A549 (cell line): Measurements from ENCODE around the gene ZNF628.

ENCODE experiments used
- CBX2 ChIP-seq: fragments of 200-600 bp; sonication (generic); IDR thresholded peaks from 2 replicates; pipeline ENCODE4 v1.6.1; 2016; ENCODE audit warnings: low read depth, mild to moderate bottlenecking, borderline replicate concordance
- CTCF ChIP-seq: fragments of >200 bp; sonication (Bioruptor Twin); formaldehyde crosslinking; IDR thresholded peaks from 3 replicates; pipeline ENCODE4 v1.5.1; 2016
- EHMT2 ChIP-seq: fragments of 200-600 bp; sonication (generic); IDR thresholded peaks from 2 replicates; pipeline ENCODE4 v1.6.1; 2016; ENCODE audit warnings: antibody characterized with exemption, low read depth, mild to moderate bottlenecking, moderate library complexity
- EP300 ChIP-seq, 2 experiments: fragments of >200 bp; sonication (Bioruptor Twin); formaldehyde crosslinking; IDR thresholded peaks; 2 replicates in 1 of 2; 3 replicates in 1 of 2; pipeline ENCODE4 v1.6.1; 2016 to 2017
- FOXS1 ChIP-seq: fragments of 250-450 bp; sonication (Bioruptor Pico); IDR thresholded peaks from 2 replicates; pipeline ENCODE4 v1.5.0; 2020; ENCODE audit warnings: mild to moderate bottlenecking, moderate library complexity
- MAZ ChIP-seq: fragments of 150-350 bp; IDR thresholded peaks from 2 replicates; pipeline ENCODE4 v1.6.1; 2014; ENCODE audit warnings: antibody characterized with exemption, low read depth, low read length, borderline replicate concordance
- MYC ChIP-seq: IDR thresholded peaks from 2 replicates; pipeline ENCODE4 v1.6.1; 2012; ENCODE audit warnings: mild to moderate bottlenecking, inconsistent platforms, low read length, improper control_type of control experiment, borderline replicate concordance
- POLR2A ChIP-seq: IDR thresholded peaks from 2 replicates; pipeline ENCODE4 v1.6.1; 2012; ENCODE audit warnings: mild to moderate bottlenecking, low read length
- POLR2AphosphoS2 ChIP-seq: conservative IDR thresholded peaks from 2 replicates; pipeline ENCODE4 v1.6.1; 2012; ENCODE audit warnings: low read length, improper control_type of control experiment, inconsistent platforms
- RAD21 ChIP-seq, 2 experiments: fragments of >200 bp in 1 of 2; sonication (Bioruptor Twin) in 1 of 2; formaldehyde crosslinking in 1 of 2; IDR thresholded peaks in 1 of 2; conservative IDR thresholded peaks in 1 of 2; 2 replicates in 1 of 2; 3 replicates in 1 of 2; pipeline ENCODE4 v1.6.1; 2012 to 2018; ENCODE audit warnings: inconsistent platforms in 1 of 2
- SMC3 ChIP-seq: fragments of >200 bp; sonication (Bioruptor Twin); formaldehyde crosslinking; IDR thresholded peaks from 3 replicates; pipeline ENCODE4 v1.6.1; 2018; ENCODE audit warnings: inconsistent platforms
- ZNF302 ChIP-seq: fragments of 250-450 bp; sonication (Bioruptor Pico); IDR thresholded peaks from 2 replicates; pipeline ENCODE4 v1.9.0; 2021; ENCODE audit warnings: inconsistent platforms, mild to moderate bottlenecking, moderate library complexity
- TF ChIP-seq, protein P1 (sequence below): IDR thresholded peaks from 2 replicates; pipeline ENCODE4 v1.6.1; 2012
- TF ChIP-seq, protein P2 (sequence below): fragments of 450-650 bp; IDR thresholded peaks from 2 replicates; pipeline ENCODE4 v1.6.1; 2014; ENCODE audit warnings: antibody characterized with exemption

GRCh38 chr19:55504981-55505380, 28.6 kb downstream of the ZNF628 start:
- TF ChIP-seq POLR2AphosphoS2 (no peak), MAZ (no peak), RAD21 (conservative IDR thresholded peaks at IDR 0.05 in 1 of 2, IDR thresholded peaks at IDR 0.05 in 1 of 2) (no peak), MYC (no peak), POLR2A (no peak), SMC3 (no peak), ZNF302 (CRISPR knock-in tag) (no peak), EP300 (IDR thresholded peaks at IDR 0.05) (no peak), CTCF (no peak), CBX2 (no peak), FOXS1 (CRISPR knock-in tag) (no peak), EHMT2 (no peak)
- TF ChIP-seq, protein P1, sequence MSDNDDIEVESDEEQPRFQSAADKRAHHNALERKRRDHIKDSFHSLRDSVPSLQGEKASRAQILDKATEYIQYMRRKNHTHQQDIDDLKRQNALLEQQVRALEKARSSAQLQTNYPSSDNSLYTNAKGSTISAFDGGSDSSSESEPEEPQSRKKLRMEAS, result no peak
- TF ChIP-seq, protein P2, sequence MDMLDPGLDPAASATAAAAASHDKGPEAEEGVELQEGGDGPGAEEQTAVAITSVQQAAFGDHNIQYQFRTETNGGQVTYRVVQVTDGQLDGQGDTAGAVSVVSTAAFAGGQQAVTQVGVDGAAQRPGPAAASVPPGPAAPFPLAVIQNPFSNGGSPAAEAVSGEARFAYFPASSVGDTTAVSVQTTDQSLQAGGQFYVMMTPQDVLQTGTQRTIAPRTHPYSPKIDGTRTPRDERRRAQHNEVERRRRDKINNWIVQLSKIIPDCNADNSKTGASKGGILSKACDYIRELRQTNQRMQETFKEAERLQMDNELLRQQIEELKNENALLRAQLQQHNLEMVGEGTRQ, result no peak
